Prostate gland (tissue), 2 donors: Measurements from ENCODE around the gene MEGF10.

Experiments used
- CTCF ChIP-seq, 4 experiments: fragments of 200-600 bp in 2 of 4; fragments of 450-650 bp in 2 of 4; sonication (generic) in 2 of 4; IDR thresholded peaks; 1 replicate in 3 of 4; 2 replicates in 1 of 4; pipeline ENCODE4 v1.5.1; 2016 to 2019; ENCODE audit warnings: antibody characterized with exemption in 4 of 4, mild to moderate bottlenecking in 2 of 4, moderate library complexity in 2 of 4
- POLR2AphosphoS5 ChIP-seq: sonication (generic); formaldehyde crosslinking; IDR thresholded peaks from one replicate; pipeline ENCODE4 v1.6.1; 2017; ENCODE audit warnings: antibody characterized with exemption

GRCh38 chr5:127292030-127292735, 1.6 kb downstream of the MEGF10 start:
- TF ChIP-seq CTCF (IDR thresholded peaks at IDR 0.05) (no peak), POLR2AphosphoS5 (no peak)
